ENCODE measurements around the gene IL17F.

IL17F gene

DNA sequence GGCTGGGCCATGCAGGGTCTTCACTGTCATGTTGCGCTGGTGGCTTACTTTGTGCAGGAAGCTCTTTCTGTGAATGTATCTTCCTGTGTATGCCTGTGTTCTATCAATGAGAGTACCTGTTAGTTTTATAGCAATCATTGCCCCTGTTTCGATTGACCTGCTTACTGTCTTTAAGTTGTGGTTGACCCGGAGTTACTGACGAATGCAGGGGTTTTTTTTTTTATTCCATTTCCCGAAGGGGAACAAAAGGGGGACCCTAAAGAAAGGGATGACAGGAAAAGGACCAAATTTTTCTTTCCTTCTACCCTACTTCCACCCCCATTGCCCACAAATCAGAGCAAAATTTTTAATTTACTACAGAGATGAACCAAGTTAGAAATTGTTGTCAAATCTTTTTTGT is at the start of gene IL17F:
IL17F (minus strand) TSS at position 101 of the 400 bp plus-strand sequence; CDS start at position 30, 71 bp downstream.
- no peak for DNase-seq

DNA sequence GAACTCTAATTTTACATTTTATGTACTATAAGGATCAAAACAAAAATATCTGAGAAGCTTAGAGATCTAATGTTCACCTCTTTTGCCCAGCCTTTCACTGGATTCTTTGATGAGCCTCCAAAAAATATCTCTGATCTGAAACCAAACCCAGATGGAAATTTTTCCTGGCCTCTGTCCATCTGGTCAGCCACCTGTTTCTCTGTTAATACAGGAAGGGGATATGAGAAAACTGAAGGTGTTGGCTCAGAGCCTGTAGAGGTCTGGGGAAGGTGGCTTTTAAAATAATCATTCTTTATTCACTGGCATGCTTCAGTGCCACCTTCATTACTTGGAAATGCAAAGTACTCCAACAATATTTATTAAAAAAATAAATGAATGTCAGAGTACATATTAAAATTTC is 48.8 kb upstream of the IL17F start:
- peak; percentile 53 for DNase-seq

DNA sequence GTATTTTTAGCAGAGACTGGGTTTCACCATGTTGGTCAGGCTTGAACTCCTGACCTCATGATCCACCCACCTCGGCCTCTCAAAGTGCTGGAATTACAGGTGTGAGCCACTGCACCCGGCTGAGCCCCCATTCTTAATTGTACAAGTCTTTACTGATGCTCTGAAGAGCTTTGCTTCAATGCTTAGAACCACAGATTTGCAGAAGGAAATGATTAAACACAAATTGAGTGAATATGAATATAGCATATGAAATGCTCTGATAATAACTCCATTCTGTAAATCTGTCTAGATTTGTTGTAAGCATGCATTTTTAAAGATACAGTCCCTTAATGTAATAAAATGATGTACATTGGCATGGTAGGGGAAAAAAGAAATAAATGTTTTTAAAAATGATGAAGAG is 44.5 kb upstream of the IL17F start:
- DNase-seq, result no peak

DNA sequence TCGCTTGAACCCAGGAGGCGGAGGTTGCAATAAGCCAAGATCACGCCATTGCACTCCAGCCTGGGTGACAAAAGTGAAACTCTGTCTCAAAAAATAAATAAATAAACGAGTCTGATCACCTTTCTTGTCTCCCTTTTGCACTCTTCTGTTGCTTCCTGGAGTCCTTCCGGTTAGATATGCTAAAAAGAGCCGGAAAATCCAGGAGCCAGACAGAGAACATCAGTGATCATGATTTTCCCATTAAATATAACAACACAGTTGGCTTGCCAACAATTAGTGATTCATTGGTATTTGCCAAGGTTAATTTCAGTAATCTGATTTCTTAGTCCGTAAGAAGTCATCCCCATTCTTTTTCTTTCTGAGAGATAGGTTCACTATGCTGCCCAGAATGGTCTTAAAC is 43.9 kb upstream of the IL17F start:
- DNase-seq, result no peak

DNA sequence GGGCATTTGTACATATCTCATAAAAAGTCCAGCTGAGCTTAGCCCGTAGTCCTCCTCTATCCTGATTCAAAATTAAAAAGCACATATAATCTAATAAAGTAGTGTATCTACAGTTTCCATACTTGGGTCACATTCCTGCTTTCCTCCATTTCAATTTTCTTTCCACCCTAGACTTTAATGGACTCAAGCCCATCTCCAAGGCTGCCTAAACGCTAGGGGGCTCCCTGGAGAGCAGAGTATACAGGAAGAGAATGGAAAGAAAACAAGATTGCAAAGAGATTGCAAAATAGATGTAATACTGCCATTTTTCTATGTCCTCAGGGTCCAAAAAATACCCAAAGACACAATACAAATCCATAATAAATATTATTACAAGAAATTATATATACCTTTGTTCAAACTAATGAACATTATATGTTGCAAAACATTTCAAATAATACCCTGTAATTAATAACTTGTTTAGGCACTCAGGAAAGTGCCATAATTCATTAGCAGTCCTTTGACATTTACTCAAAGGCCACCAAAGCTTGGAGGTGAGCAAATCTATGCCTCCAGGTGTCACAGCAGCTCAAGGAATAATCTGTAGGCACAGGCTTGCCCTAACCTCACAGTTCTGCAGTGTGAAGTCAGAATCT is 42.6 kb upstream of the IL17F start:
- peak; percentile 48 for DNase-seq

DNA sequence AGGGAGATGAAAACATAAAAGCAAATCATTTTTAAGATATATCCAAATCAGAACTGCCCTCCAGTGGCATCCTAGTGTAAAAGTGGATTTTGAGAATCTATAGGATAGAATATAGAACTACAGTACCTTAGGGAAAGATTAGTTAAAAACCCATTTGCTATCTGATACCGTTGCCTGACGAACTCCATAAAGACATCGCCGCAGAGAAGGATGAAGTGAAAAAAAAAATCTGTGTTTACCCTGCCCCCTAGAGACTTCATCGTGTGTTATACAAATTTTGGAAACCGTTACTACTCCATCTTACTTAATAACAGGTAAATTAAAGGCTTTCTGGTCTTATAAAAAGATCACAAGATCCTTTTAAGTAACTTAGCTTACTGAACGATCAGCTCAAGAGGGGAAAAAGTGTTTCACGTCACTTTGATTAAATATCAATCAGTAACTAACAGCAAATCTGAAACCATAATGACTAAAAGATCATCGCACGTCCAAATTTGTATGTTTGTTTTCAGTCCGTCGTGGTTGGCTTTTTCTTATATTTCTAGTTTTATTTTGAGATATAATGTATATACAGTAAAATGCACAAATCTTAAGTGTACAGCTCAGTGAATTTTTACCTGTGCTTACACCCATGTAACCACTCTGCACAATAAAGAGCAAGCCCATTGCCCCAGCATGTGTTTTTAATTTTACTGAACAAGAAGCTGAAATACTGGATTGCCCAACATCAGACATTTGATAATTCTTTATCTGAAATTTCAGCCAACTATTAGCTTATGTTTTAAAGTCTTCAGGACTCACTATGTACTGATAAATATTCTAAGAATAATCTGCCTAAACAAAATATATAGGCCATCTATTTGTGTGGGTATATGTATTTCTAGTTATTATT is 41.1 kb upstream of the IL17F start:
- no peak for DNase-seq

DNA sequence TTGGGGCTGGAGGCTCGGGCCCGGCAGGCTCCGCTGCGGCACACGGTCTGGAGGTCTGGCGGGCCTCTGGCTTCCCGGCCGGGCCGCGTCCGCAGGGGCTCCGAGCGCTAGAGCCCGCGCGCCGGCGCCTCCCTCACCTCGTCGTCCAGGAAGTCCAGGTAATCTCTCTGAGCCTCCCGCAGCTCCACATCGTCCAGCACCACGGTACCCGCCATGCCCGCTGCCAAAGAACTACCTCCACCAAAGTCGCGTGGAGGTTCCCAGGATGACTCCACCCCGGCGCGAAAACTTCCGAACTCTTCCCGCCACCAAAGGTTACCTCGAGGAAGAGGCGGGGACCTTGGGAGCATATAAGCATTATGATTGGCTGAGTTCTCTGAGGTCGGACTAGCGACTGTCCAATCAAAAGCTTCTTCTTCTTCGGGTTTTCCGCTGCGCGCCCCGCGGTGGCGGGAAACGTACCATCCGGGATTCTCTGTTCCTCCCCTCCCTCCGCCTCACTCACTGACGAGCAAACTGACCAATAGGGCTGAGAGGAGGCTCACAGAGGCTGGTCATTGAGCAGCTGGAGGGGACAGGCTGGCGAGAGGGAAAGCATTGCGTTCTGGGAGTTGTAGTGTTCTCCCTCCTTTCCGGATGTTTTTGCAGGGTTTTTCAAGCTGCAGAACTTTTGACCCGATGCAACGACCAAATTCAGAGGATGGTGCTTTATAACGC is 40.3 kb upstream of the IL17F start, which contains the start of gene MCM3:
MCM3 (minus strand) TSS at position 283 of the 717 bp plus-strand sequence; CDS start at position 215, 68 bp downstream.
- DNase-seq, result peak; percentile 99

DNA sequence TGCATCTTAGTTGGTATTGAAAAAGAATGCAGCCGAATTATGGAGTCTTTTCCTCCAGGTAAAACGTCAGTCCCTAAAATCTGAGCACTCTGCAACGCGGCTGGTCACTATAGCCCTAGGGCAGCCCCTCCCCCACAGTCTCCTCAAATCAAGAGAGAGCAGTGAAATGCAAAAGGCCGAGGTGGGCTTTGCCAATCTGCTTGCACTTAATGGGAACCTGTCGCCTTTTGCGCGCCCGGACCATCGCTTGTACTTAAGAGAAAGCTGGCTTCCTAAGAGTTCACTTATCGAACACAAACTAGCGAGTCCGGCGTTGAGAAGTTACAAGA is 39.8 kb upstream of the IL17F start:
- peak; percentile 37 for DNase-seq

DNA sequence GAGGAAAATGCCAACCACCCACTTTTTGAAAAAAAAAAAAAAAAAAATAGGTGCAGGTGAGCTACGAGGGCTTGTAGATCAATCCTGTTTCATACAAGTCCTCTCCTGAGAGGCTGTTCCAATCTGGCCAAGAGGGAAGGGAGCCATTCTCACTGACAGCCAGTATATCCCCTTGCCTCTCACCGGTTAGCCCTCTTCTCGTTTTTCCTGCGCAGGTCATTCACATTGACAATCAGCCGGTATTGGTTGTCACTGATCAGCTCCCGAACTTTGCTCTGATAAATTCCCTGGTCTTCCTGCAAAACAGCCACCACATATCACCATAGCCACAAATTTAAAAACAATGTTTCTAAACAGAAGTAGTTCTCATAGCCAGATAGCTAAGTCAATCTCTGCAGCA is 38.8 kb upstream of the IL17F start:
- no peak for DNase-seq

DNA sequence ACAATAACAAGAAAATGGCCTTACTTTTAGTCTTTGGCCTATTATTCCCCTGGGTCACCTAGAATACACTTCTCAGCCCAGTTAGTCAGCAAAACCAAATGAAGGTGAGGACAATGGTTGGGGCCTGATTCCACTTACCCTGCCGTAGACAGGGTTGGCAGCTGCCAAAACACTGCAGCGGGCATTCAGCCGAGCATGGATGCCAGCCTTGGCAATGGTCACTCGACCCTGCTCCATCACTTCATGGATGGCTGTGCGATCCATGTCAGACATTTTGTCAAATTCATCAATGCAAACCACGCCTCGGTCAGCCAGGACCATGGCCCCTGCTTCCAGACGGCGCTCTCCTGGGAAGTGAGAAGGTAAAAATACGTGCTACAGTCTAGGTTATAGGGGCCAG is 31.8 kb upstream of the IL17F start:
- no peak for DNase-seq

DNA sequence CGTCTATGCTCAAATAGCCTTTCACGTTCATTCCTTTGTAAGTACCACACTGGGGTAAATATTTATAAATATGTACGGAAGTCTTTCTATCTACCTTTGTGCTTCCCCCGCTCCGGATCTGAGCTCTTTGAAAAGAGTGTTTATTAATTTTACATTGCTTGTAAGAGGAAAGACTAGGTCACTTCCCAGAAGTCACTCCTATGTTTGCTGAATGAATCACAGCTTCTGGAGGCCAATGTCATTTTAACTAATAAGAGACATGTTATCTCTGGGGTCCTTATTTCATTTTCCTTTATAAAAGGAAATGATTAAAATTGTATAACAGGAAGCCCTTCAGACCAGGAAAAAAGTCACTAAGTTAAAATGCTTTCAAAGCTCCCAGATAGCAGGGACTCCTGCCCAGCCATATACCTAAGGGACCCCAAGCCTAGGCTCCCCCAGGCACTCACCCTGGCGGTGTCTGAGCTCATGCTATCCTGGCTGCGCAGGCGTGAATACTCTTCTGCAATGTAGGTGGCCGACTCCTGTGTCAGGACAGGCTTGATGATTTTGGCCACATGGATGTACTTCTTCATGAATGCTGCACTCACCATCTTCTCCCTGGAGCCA is 27.7 kb upstream of the IL17F start:
- no peak for DNase-seq

DNA sequence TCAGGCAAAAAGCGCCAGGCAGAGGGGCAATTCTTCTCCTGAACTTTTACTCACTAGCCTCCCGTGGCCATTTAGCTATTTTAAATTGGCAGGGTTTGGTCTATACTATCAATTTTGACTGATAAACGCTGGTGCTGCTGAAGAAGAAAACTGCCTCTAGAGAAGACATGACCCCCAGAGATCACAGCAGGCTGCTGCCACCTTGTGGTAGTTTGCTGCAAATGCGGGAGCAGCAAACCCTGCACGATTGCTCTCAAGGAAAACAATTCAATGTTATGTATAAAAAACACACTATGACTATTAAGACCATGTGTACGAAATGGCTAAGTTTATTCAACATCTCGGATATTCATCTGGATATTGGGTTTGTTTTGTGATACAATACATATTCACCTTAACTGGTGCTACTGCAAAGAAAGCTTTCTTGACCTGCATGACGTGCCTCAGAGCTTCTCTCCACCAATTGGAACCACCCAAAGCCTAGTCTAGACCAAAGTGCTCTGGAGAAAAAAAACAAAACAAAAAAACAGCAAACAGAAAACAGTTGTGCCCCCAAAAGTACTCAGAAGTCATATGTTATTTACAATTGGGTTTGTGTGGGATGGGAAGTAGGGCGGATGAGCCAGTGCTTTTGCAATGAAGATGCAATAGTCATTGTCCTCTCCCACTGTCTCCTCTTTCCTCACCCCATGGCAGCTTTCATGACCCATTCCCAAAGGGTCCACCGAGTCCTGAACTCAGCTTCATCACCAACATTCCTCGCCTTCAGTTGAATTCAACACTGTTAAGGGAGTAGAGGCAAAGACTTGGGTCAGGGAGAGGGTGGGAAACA is 19.6 kb upstream of the IL17F start:
- DNase-seq, result peak; percentile 6

DNA sequence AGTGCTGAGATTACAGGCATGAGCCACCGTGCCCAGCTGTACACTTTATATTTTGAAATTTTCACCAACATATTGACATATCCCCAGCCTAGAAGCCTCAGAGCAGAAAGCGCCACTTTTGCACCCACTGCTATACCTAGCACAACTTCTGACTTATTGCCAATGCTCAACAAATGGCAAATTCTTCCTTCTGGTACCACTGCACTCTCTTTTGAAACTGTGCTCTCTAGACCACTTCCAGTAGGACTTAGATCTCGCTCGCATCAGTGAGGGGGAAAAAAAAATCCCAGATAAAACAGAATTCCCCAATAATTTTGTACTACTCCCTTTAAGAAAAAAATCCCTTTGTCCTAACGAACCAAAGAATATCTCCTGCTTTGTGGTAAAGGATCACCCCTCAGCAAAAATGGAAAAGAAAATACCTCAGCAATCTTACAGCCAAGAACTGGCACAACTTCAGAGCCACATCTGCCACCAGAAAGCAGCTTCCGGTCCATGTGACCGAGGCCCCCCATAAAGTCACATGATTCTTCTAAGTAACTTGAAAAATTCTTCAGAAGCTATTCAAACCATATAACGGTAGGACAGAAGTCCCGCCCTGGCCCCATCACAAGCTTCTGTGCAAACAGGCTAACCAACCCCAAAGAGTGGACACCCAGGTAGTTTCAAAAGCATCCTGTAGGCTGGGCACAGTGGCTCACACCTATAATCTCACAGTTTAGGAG is 18.5 kb upstream of the IL17F start:
- DNase-seq, result no peak

DNA sequence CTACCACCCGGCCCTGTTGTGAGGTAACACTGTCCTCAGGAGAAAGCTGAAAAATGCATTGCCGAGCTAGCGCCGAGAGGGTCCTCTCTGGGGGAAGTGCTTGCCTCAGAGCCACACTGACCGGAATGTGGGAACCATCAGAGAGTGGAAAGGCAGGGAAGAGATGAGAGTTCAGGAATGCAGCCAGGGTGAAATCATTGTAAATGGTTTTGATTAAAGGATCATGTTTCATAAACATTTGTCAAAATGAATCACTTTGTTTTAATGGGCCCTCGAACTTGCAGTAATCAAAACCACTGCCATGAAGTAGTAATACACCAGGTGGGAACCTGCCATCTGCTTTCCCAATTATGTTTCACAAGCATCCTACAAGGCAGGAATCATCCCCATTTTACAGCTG is 16.9 kb upstream of the IL17F start:
- DNase-seq, result no peak

DNA sequence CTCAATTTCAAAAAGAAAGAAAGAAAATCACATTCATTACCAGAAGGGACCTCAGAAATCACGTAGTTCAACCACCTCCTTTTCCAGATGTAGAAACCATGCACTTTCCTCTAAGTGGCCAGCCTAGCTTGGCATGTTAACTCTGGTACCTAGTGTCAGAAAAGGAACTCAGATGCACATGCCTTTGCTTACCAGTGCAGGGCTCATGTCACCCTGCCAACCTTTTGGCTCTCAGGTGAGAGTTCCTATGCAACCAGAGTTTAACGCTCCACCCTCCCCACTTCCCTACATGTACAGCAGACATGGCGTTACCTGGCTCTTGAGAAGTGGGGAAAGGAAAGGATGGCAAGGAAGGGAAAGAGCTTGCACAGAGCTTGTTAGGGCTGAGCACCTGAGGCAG is 16.3 kb upstream of the IL17F start:
- DNase-seq, result no peak

DNA sequence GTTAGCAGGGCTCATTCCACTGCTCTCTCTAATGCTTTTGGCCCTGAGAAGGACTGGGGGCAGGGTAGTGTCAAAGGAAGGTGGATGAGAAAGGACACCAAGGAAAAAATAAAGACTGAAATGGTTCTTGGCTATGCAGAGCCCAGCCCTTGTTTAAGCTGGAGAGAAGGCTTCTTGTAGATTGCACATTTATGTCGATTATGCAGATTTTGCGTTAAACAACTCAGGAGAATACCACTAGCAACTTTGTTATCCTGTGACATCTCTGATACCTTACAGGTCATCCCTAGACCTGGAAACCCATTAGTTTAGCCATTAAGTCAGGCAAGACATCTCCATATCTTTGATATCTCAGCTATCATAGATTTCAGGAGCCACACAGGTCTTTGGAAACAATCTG is 11.1 kb upstream of the IL17F start:
- no peak for DNase-seq

DNA sequence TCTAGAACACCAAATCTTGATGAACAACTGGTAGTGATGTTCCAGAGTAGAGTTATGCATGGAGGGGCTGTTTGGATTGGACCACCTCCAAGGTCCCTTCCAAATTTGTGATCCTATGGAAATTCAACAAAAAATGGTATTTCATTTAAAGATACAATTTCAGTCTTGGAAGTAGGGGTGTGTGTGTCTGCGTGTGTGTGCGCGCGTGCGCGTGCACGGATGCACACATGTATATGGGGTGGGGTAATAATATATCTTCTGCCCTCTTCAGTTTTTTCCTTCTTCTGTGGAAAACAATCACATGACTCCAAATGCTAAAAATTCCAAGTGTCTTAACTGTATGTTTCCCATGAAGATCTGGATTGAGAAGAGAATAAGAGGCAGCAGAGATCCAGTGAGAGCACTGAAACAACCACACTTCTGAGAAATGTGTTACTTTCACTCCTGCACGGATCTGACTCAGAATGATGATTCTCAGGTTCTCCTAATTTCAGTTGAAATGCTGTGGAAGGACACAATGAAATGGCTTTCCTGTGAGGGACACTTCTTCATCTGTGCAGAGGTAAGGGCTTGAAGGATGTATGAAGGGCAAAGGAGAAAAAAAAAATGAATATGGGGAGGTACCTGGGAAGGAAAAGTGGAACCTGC is 10.6 kb upstream of the IL17F start:
- no peak for DNase-seq

DNA sequence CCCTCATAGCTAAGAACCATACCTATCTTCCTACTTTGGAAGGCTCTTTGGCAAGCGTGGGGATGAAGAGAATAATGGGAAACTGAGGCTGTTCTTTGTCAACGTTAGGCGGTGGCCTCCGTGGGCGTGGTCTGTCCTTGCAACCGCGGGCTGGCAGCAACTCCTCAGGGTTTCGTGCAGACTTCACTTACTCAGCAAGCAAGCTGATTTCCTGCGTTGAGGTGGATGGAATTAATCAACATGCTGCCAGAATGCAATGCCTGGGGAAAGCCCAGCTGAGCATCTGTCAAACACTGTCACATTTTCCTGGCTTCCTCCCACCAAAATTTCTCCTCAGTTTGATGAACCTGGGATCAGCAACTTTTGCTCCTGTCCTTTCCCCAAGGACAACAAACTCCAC is 9.2 kb upstream of the IL17F start:
- DNase-seq, result no peak

DNA sequence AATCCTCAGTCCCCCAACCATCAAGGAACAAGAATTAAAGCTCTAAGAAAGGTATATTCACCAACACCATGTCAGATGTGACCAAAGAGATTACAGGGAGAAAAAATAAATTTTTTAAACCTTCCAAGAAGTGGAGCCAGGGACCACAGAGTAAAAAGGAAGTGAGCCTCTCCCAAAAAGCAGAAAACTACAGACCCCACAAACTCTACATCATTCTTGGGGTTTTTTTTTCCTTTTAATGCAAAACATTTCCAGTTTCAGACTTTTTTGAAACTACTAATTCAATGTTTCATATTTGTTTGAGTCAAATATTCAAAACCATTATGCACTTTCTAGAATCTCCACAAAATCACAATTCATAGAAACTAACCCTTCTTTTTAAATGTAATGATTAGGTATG is 6.8 kb upstream of the IL17F start:
- DNase-seq, result no peak

DNA sequence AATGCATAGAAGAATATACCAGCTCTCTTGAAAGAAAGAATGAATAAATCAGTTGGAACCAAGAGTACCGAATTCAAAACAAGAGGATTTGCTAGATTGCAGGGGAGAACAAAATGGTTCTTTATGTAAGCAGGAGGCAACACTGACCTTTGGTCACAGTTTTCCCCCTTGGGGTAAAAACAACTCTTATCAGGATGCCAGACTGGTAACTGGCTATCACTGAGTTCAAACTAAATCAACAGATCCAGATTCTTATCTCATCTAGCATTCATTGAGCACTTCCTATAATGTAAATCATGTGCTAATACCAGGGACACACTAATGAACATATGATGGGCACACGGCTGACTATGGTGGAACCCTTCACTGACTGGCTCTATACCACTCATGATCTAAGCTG is 4.8 kb upstream of the IL17F start:
- no peak for DNase-seq

DNA sequence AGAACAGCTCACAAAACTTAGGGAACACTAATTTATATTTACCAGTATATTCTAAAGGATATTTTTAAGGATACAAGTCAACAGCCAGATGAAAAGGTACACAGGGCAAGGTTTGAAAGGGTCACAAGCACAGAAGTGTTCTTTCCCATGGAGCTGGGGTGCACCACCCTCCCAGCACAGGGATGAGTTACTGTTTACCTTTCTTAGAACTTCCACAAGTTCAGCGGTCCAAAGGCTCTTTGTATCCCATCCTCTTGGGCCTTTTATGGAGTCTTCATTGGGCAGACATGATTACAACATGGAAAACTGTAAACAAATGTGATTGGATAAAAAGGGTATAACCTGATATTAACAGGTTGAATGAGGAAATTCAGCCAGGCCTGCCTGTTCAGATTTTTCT is 1.1 kb upstream of the IL17F start:
- no peak for DNase-seq
